Mucosa of rectum (tissue), 2 donors: ENCODE measurements around the gene TTYH2.
"Not testable (repeated sequence)": the region's sequence is repeated elsewhere in the genome, so short reads cannot be mapped to it uniquely, and the experiment has no call there.

Source experiments
- H3K27ac ChIP-seq, 2 donors: one replicate each; pipeline ENCODE4 v1.7.0; 2013; ENCODE audit warnings: inconsistent platforms in 2 of 2, low read depth in 2 of 2, low read length in 2 of 2
- H3K27me3 ChIP-seq, 2 donors: one replicate each; pipeline ENCODE4 v1.7.0; 2013; ENCODE audit warnings: low read length in 2 of 2; ENCODE audit not compliant: control insufficient read depth in 2 of 2, insufficient read depth in 2 of 2
- H3K36me3 ChIP-seq, 2 donors: one replicate each; pipeline ENCODE4 v1.7.0; 2013; ENCODE audit warnings: low read length in 2 of 2; ENCODE audit not compliant: control insufficient read depth in 2 of 2, insufficient read depth in 2 of 2
- H3K4me1 ChIP-seq, 2 donors: one replicate each; pipeline ENCODE4 v1.7.0; 2013; ENCODE audit warnings: low read length in 2 of 2, mild to moderate bottlenecking in 1 of 2; ENCODE audit not compliant: control insufficient read depth in 2 of 2, insufficient read depth in 2 of 2
- H3K4me3 ChIP-seq, 2 donors: one replicate each; pipeline ENCODE4 v1.7.0; 2013; ENCODE audit warnings: low read length in 2 of 2
- H3K9ac ChIP-seq, 2 donors: one replicate each; pipeline ENCODE4 v1.7.0; 2013; ENCODE audit warnings: low read length in 2 of 2, low read depth in 1 of 2, mild to moderate bottlenecking in 1 of 2
- H3K9me3 ChIP-seq, 2 donors: one replicate each; pipeline ENCODE4 v1.7.0; 2013; ENCODE audit warnings: low read length in 2 of 2; ENCODE audit not compliant: control insufficient read depth in 2 of 2
- donor health status: healthy.
- donor health status: Normal muscosa, but diverticular disease.

TTYH2 gene

DNA sequence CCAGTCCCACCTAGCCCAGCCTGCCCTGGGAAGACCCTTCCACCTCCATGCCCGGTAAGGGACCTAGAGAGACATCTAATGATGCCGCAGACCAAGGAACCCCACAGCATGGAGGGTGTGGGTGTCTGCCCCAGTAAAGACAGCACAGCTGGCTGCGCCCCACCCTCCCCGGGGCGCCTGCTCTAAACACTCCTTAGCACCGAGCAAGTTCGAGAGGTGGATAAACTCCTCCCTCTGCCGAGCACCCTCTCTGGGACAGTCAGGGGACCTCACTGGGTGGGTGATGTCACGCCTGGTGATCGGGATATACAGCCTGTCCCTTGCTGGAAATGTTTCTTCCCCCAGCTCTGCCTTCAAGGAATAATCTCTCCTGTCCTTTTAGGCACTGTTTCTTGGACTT is 43.9 kb downstream of the TTYH2 start:
- H3K27me3 ChIP-seq, result no peaks in the 10 kb centered on the region
- no peaks in the 10 kb centered on the region for H3K4me1 ChIP-seq
- no peaks in the 10 kb centered on the region for H3K9me3 ChIP-seq
- no peaks in the 10 kb centered on the region for H3K36me3 ChIP-seq
- no peak overlapping the region for H3K4me3 ChIP-seq
- H3K27ac ChIP-seq, result no peak overlapping the region
- no peak overlapping the region for H3K9ac ChIP-seq

DNA sequence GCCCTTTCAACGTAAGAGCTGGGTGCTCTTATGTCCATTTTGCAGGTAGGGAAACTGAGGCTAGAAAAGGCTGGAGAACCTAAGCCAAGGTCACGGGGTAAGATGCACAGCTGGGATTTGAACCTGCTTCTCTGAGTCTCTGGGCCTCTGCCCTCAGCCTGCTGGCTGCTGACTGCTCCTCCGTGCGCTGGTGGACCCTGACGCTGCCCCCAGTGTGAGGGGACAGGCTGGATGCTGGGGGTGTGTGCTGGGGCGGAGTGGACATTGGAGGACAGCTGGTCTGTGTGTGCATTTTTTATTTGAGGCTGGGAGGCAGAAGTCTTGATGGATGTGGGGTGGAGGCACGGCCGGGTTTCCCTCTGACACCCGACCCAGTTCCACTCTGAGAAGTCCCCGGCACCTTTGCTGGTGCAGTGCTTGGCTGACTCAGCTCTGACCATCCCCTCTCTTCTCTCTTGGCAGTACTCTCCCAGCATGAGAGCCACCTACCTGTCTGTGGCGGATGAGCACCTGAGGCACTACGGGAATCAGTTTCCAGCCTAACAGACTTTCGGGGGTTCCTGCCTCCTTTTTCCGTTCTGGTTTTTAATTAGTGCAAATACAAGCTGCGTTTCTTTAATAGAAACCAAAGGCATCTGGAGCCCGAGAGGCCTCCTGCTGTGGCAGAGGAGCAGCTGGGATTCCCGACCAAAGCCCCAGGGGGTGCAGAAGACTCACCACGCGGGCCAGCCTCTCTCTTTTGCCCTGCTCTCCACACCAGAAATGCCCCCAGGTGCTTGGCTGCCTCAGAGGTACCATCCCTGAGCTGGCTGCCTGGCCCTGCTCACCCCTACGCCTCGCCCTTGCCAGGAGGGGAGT is 46.5 kb downstream of the TTYH2 start:
- Histone ChIP-seq H3K4me1 (no peaks in the 10 kb centered on the region), H3K9me3 (no peaks in the 10 kb centered on the region), H3K36me3 (no peaks in the 10 kb centered on the region), H3K27ac (no peak overlapping the region), H3K27me3 (no peaks in the 10 kb centered on the region), H3K4me3 (no peak overlapping the region), H3K9ac (no peak overlapping the region)

DNA sequence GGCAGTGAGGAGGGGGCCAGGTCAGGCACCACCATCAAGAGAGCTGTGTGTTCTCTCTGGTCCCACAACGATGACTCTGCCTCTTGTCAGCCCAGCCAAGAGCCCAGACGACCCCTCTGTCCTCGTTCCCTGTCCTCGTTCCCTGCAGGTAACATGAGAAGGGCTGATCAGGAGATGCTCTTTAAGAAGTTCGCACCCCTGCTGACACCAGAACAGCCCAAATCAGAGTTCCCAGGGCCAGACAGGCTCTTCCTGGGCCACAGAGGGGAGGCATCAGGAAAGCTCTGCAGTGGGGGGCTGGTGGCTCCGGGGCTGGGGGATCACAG is 47.1 kb downstream of the TTYH2 start:
- Histone ChIP-seq H3K9me3 (no peaks in the 10 kb centered on the region), H3K27ac (no peak overlapping the region)

DNA sequence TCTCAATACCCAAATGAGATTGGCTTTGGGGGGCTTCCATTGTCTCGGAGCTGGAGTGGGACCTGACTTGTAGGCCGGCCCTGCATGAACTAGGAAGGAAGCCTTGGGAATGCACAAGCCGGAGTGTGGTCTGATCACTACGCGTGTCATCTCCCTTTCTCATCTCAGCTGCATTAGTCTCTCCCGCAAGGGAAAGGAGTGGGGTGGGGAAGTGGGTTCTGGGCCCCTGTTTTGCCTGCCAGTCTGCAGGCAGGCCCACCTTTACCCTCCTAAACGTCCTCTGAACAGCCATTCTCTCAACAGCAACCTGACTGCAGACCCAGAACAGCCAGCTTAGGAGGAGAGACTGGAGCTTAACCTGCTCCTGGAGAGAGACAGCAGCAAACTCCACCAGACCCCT is 49.2 kb downstream of the TTYH2 start:
- Histone ChIP-seq H3K27me3 (no peaks in the 10 kb centered on the region), H3K4me1 (no peaks in the 10 kb centered on the region), H3K9ac (no peak overlapping the region), H3K36me3 (no peaks in the 10 kb centered on the region), H3K9me3 (no peaks in the 10 kb centered on the region), H3K27ac (no peak overlapping the region), H3K4me3 (no peak overlapping the region)

More for the DNA sequence above, 47.1 kb downstream of the TTYH2 start:
- no peaks in the 10 kb centered on the region for H3K27me3 ChIP-seq
- no peaks in the 10 kb centered on the region for H3K36me3 ChIP-seq
- no peak overlapping the region for H3K9ac ChIP-seq
- H3K4me1 ChIP-seq, result no peaks in the 10 kb centered on the region
- no peak overlapping the region for H3K4me3 ChIP-seq

DNA sequence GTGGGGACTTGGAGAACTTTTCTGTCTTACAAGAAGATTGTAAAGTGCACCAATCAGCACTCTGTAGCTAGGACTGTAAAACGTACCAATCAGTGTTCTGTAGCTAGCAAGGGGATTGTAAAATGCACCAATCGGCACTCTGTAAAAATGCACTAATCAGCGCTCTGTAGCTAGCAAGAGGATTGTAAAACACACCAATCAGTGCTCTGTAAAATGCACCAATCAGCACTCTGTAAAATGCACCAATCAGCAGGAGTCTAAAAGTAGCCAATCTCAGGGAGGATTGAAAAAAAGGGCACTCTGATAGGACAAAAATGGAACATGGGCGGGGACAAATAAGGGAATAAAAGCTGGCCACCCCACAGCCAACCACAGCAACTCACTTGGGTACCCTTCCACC is 53.7 kb downstream of the TTYH2 start:
- H3K36me3 ChIP-seq, H3K9me3 ChIP-seq, H3K27me3 ChIP-seq, H3K4me3 ChIP-seq, H3K4me1 ChIP-seq, H3K9ac ChIP-seq, H3K27ac ChIP-seq: not testable (repeated sequence)

DNA sequence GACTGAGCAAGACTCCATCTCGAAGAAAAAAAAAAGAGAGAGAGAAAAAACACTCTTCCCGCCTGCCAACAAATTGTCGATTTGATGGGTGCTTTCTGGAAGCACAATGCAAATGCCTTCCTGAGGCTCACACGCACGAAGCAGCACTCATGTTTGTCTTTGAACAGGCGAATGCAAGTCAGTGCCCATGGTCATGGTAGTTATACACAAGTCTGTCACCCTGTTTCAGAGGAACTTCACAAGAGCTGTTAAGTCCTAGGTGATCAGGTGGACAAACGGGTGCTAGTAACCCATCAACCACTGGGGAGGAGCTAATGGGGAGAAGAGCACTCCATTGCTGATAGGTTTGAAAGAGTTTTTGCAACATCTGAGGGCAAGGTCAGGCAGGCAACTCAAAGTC is 54.2 kb downstream of the TTYH2 start:
- Histone ChIP-seq H3K36me3 (no peaks in the 10 kb centered on the region), H3K4me1 (no peaks in the 10 kb centered on the region), H3K9ac (no peak overlapping the region), H3K4me3 (no peak overlapping the region), H3K27me3 (no peaks in the 10 kb centered on the region), H3K27ac (no peak overlapping the region), H3K9me3 (no peaks in the 10 kb centered on the region)

DNA sequence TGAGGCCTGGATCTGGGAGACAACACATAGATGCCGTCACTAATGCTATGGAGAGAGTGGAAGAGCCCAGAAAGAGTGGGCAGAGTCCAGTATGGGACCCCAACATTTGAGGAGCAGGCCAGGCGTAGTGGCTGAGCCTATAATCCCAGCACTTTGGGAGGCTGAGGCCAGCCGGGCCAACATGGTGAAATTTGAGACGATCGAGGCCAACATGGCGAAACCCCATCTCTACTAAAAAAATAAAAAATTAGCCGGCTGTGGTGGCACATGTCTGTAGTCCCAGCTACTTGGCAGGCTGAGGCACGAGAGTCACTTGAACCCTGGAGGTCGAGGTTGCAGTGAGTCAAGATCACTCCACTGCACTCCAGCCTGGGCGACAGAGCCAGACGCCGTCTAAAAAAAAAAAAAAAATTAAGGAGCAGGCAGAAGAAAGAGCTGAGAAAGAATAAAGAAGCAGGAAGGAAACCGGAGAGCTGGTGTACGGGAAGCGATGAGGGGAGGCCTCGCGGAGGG is 54.7 kb downstream of the TTYH2 start:
- Histone ChIP-seq H3K27ac (no peak overlapping the region), H3K9me3 (no peaks in the 10 kb centered on the region), H3K27me3 (no peaks in the 10 kb centered on the region), H3K9ac (no peak overlapping the region), H3K36me3 (no peaks in the 10 kb centered on the region), H3K4me1 (no peaks in the 10 kb centered on the region), H3K4me3 (no peak overlapping the region)

DNA sequence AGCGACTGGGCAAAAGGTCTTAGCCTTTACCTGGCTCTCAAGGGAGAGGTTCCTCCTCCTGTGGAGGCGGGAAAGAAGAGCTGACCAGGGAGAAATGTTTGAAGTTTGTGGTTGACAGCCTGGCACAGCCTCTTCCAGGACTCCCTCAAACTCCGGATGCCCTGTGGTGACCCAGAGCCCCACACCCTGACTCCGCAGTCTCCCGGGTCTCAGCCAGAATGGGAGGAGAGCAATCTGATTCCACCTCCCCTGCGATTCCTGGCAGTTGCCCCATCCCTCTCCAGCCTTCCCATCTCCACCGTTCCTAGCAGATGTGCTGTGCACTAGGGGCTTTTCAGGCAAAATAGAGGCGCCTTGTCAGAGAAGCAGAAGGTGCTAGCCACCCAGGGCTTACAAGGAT is 55.2 kb downstream of the TTYH2 start:
- no peak overlapping the region for H3K4me3 ChIP-seq
- no peak overlapping the region for H3K9ac ChIP-seq
- H3K27me3 ChIP-seq, result no peaks in the 10 kb centered on the region
- no peaks in the 10 kb centered on the region for H3K9me3 ChIP-seq
- no peaks in the 10 kb centered on the region for H3K36me3 ChIP-seq
- H3K4me1 ChIP-seq, result no peaks in the 10 kb centered on the region
- no peak overlapping the region for H3K27ac ChIP-seq

DNA sequence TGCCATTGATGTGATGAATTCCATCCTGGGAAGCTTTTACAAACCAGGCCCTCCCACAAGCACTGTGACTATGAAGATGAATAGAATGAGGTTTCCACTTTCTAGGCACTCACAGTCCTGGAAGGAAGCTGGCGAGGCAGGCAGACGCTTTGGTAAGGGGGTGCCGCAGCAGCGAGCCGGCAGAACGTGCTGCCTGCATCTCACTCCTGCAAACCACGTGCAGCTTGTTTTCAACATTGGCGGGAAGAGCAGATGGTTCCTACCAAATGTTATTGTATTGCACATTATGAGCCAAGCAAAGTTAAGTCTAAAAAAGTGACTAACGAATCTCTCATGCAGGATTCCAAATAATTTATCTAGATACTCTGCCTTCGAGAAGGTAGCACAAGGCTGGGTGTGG is 57.0 kb downstream of the TTYH2 start:
- H3K36me3 ChIP-seq, result no peaks in the 10 kb centered on the region
- no peaks in the 10 kb centered on the region for H3K9me3 ChIP-seq
- H3K27me3 ChIP-seq, result peaks cover 2% of the 10 kb centered on the region in 2 donors
- H3K4me1 ChIP-seq, result peaks cover 2 to 4% of the 10 kb centered on the region in 2 donors
- no peak overlapping the region for H3K4me3 ChIP-seq
- H3K27ac ChIP-seq, result no peak overlapping the region
- no peak overlapping the region for H3K9ac ChIP-seq

DNA sequence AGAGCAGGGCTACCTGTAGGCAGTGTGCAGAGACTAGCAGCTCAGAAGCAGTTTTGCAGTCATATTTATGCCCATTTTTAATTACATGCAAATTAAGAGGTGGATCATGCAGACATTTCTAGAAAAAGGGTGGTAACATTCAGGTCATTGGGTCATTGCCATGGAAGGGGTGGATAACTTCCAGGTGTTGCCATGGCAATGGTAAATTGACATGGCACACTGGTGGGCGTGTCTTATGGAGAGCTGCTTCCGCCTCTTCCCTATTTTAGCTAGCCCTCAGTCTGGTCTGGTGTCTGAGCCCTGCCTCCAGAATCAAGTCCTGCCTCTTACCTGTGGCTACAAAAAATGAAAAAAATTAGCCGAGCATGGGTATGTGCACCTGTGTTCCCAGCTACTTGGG is 57.9 kb downstream of the TTYH2 start:
- H3K4me3 ChIP-seq, result no peak overlapping the region
- H3K9me3 ChIP-seq, result no peaks in the 10 kb centered on the region
- peaks cover 2% of the 10 kb centered on the region in 2 donors for H3K27me3 ChIP-seq
- H3K9ac ChIP-seq, result no peak overlapping the region
- peaks cover 2 to 4% of the 10 kb centered on the region in 2 donors for H3K4me1 ChIP-seq
- H3K27ac ChIP-seq, result no peak overlapping the region
- H3K36me3 ChIP-seq, result no peaks in the 10 kb centered on the region
